OCI-LY3 (cell line): Measurements from ENCODE around the gene TSNAXIP1.
A peak's percentile ranks its signal among the peaks of the same experiment; 100 is the strongest.

Experiments
- H2AFZ ChIP-seq: fragments of 200-600, 300-600 bp; shearing (Covaris generic); 2 replicates; pipeline ENCODE4 v1.6.0; 2014; ENCODE audit warnings: antibody characterized with exemption, low read depth, low read length
- H3K27ac ChIP-seq: fragments of 200-600, 300-600 bp; sonication (generic); 2 replicates; pipeline ENCODE4 v1.5.1; 2014; ENCODE audit warnings: mild to moderate bottlenecking, low read length, moderate library complexity, mixed read lengths
- H3K27me3 ChIP-seq: fragments of 200-600, 300-600 bp; sonication (generic); 2 replicates; pipeline ENCODE4 v1.6.1; 2014; ENCODE audit warnings: low read depth, low read length, mixed read lengths
- H3K36me3 ChIP-seq: fragments of 200-600, 300-600 bp; sonication (generic); replicated peaks from 2 replicates; pipeline ENCODE3; 2014; ENCODE audit warnings: low read depth, low read length, mixed read lengths
- H3K4me1 ChIP-seq: fragments of 300-600, 200-600 bp; sonication (generic); 2 replicates; pipeline ENCODE4 v1.6.1; 2014; ENCODE audit warnings: low read length, mixed read lengths
- H3K4me2 ChIP-seq: fragments of 200-600, 300-600 bp; sonication (generic); 2 replicates; pipeline ENCODE4 v1.6.1; 2014; ENCODE audit warnings: low read length, mixed read lengths
- H3K4me3 ChIP-seq: fragments of 300-600, 200-600 bp; sonication (generic); 2 replicates; pipeline ENCODE4 v1.5.1; 2014; ENCODE audit warnings: antibody characterized with exemption, mild to moderate bottlenecking, low read length, moderate library complexity
- H3K79me2 ChIP-seq: fragments of 300-600, 200-600 bp; shearing (Covaris generic); 2 replicates; pipeline ENCODE4 v1.6.1; 2014; ENCODE audit warnings: mild to moderate bottlenecking, low read length, mixed read lengths
- H3K9ac ChIP-seq: fragments of 300-600, 200-600 bp; shearing (Covaris generic); 2 replicates; pipeline ENCODE4 v1.6.0; 2014; ENCODE audit warnings: mild to moderate bottlenecking, low read length, moderate library complexity
- H3K9me3 ChIP-seq: fragments of 200-600, 300-600 bp; shearing (Covaris generic); 2 replicates; pipeline ENCODE4 v1.6.1; 2014; ENCODE audit warnings: low read length, mixed read lengths; ENCODE audit not compliant: insufficient read depth
- H4K20me1 ChIP-seq: fragments of 200-600, 300-600 bp; sonication (generic); 2 replicates; pipeline ENCODE4 v1.6.1; 2016; ENCODE audit warnings: low read length, mixed read lengths; ENCODE audit not compliant: insufficient read depth
- EZH2phosphoT487 ChIP-seq: fragments of 200-600 bp; shearing (Covaris generic); IDR thresholded peaks from 2 replicates; pipeline ENCODE4 v1.6.1; 2018; ENCODE audit warnings: antibody characterized with exemption, mixed run types, low read depth
- TF ChIP-seq, protein P1 (sequence below): fragments of 200-600, 300-600 bp; sonication (generic); IDR thresholded peaks from 2 replicates; pipeline ENCODE4 v1.5.1; 2014; ENCODE audit warnings: antibody characterized with exemption, low read length, low read depth

TSNAXIP1 gene

DNA sequence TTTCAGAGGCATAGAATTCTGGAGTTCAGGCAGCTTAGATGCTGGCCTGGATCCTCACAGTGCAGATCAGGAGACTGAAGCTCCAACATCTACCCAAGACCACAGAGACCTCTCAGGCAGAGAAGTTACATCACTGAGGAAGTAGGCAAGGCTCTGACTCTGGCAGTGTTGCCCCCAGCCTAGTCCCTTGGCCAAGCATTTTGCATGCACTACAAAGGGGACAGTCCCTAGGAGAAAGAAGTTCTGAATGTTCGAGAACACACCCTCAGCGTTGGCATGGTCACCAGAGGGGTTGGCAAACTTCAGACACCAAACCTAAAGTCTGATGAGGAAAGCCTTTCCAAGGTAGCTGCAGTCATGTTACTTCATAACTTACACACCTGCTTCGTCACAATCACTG, 2.8 kb upstream of the TSNAXIP1 start:
- Histone ChIP-seq H3K4me1 (peaks cover 39% of the 10 kb centered on the region), H3K79me2 (peaks cover 59% of the 10 kb centered on the region), H3K4me2 (peak overlapping the region; percentile 52)

GRCh38 chr16:67804853-67805542, 1.7 kb upstream of the TSNAXIP1 start:
- H4K20me1 ChIP-seq, result peaks cover 20% of the 10 kb centered on the region
- H3K27ac ChIP-seq, result 0 out of 2 replicates have a peak overlapping the region, but pooled peaks have one; percentile 2
- TF ChIP-seq, protein P1, sequence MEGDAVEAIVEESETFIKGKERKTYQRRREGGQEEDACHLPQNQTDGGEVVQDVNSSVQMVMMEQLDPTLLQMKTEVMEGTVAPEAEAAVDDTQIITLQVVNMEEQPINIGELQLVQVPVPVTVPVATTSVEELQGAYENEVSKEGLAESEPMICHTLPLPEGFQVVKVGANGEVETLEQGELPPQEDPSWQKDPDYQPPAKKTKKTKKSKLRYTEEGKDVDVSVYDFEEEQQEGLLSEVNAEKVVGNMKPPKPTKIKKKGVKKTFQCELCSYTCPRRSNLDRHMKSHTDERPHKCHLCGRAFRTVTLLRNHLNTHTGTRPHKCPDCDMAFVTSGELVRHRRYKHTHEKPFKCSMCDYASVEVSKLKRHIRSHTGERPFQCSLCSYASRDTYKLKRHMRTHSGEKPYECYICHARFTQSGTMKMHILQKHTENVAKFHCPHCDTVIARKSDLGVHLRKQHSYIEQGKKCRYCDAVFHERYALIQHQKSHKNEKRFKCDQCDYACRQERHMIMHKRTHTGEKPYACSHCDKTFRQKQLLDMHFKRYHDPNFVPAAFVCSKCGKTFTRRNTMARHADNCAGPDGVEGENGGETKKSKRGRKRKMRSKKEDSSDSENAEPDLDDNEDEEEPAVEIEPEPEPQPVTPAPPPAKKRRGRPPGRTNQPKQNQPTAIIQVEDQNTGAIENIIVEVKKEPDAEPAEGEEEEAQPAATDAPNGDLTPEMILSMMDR, result no peak
- TF ChIP-seq EZH2phosphoT487, result no peak
- peaks cover 54% of the 10 kb centered on the region for H3K79me2 ChIP-seq
- H3K36me3 ChIP-seq, result peaks cover 29% of the 10 kb centered on the region
- H3K9ac ChIP-seq, result peak overlapping the region; percentile 95
- peak overlapping the region; percentile 89 for H3K4me2 ChIP-seq
- no peaks in the 10 kb centered on the region for H3K27me3 ChIP-seq
- no peaks in the 10 kb centered on the region for H3K9me3 ChIP-seq
- peak overlapping the region; percentile 90 for H3K4me3 ChIP-seq
- peaks cover 39% of the 10 kb centered on the region for H3K4me1 ChIP-seq
- H2AFZ ChIP-seq, result no peak overlapping the region

More for the DNA sequence above, 2.8 kb upstream of the TSNAXIP1 start:
- Histone ChIP-seq H3K9me3 (no peaks in the 10 kb centered on the region), H3K9ac (no peak overlapping the region), H3K4me3 (peak overlapping the region; percentile 24; the same call in 1 of the 2 replicates), H4K20me1 (peaks cover 20% of the 10 kb centered on the region), H3K36me3 (peaks cover 29% of the 10 kb centered on the region), H2AFZ (no peak overlapping the region), H3K27ac (peak overlapping the region; percentile 38), H3K27me3 (no peaks in the 10 kb centered on the region)
- TF ChIP-seq, protein P1, result no peak
- no peak for TF ChIP-seq EZH2phosphoT487

- H3K4me3 ChIP-seq, result peak overlapping the region; percentile 90
- H2AFZ ChIP-seq, result peak overlapping the region; percentile 78
- H3K27ac ChIP-seq, result peak overlapping the region; percentile 45
- H3K9me3 ChIP-seq, result no peaks in the 10 kb centered on the region
- H3K9ac ChIP-seq, result peak overlapping the region; percentile 95
- TF ChIP-seq, protein P1, result no peak
- TF ChIP-seq EZH2phosphoT487, result no peak
- peaks cover 20% of the 10 kb centered on the region for H3K36me3 ChIP-seq
- H4K20me1 ChIP-seq, result peaks cover 11% of the 10 kb centered on the region; the same call in 1 of the 2 replicates
- peak overlapping the region; percentile 89 for H3K4me2 ChIP-seq
- H3K4me1 ChIP-seq, result peaks cover 39% of the 10 kb centered on the region
- H3K27me3 ChIP-seq, result no peaks in the 10 kb centered on the region
- H3K79me2 ChIP-seq, result peaks cover 46% of the 10 kb centered on the region
These were observed 816 bp upstream of the TSNAXIP1 start for GRCh38 chr16:67805718-67806427.

- Histone ChIP-seq H3K36me3 (peaks cover 13% of the 10 kb centered on the region), H3K9me3 (no peaks in the 10 kb centered on the region), H3K27me3 (no peaks in the 10 kb centered on the region), H3K4me1 (peaks cover 30% of the 10 kb centered on the region), H3K27ac (no peak overlapping the region), H3K9ac (peak overlapping the region; percentile 65), H3K4me3 (peak overlapping the region; percentile 90), H4K20me1 (no peaks in the 10 kb centered on the region), H2AFZ (peak overlapping the region; percentile 90; the same call in 1 of the 2 replicates), H3K79me2 (peaks cover 33% of the 10 kb centered on the region), H3K4me2 (peak overlapping the region; percentile 80)
- TF ChIP-seq, protein P1, result peak; percentile 13; the same call in 1 of the 2 replicates
- TF ChIP-seq EZH2phosphoT487, result no peak
These were observed 526 bp downstream of the TSNAXIP1 start for GRCh38 chr16:67807148-67807682.
